ENCODE data around the gene KRTAP1-3.
"Not testable (repeated sequence)": the region's sequence is repeated elsewhere in the genome, so short reads cannot be mapped to it uniquely, and the experiment has no call there.

The KRTAP1-3 gene

DNA sequence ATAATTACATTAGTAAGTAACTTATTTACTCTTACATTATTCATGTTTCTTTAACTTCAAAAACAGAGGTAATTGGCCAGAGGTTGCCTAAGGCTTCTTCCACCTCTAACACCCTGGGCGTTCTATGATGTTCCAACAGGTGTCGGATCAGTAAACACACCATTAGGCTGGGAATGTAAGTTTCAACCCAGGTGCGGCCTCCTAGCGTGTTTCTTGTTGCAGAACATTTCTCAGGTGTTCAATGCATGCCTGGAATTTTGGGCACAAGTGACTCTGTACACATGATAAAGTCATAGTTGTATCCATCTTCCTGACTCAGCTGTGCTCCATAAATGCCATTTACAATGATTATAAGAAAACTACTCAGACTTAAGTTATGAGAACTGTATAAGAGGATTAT is 19.4 kb upstream of the KRTAP1-3 start:
- DNase-seq, result no peak

GRCh38 chr17:41052566-41052965 is 17.9 kb upstream of the KRTAP1-3 start:
- DNase-seq, result no peak

DNA sequence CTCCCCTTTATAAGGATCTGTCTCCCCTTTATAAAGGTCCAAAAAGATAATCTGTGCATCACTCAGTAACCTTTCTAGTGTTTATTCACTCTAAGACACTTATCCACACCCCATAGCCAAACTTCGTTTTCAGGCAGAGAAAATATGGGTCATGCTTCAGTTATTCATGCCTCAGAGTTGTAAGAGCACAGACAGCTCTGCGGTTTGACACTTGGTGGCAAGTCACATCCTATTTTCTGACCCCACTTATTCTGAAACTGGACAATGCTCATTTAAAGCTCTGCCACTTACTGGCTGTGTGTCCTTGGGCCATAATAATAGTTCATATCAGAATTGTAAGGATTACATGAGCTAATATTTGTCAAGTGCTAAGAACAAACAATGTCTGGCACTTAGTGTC is 14.4 kb upstream of the KRTAP1-3 start:
- no peak for DNase-seq

DNA sequence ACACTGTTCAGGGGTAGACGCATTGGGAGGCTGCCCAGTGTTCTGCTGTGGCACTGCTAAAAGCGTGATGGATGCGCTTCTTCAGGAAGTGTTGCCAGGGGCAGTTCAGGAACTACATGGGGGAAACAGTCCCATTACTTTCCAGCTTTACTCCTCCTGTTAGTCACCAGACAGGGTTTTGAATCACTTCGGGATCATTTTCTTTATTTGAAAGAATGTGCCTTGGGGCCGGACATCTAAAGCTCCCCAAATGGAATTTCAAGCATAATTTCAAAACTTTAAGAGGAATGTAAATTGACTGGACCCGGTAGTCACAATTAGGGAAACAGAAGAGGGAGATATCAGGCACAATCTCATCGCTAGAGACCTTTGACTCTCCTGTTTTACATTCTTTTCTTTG is 13.8 kb upstream of the KRTAP1-3 start:
- DNase-seq, result no peak

DNA sequence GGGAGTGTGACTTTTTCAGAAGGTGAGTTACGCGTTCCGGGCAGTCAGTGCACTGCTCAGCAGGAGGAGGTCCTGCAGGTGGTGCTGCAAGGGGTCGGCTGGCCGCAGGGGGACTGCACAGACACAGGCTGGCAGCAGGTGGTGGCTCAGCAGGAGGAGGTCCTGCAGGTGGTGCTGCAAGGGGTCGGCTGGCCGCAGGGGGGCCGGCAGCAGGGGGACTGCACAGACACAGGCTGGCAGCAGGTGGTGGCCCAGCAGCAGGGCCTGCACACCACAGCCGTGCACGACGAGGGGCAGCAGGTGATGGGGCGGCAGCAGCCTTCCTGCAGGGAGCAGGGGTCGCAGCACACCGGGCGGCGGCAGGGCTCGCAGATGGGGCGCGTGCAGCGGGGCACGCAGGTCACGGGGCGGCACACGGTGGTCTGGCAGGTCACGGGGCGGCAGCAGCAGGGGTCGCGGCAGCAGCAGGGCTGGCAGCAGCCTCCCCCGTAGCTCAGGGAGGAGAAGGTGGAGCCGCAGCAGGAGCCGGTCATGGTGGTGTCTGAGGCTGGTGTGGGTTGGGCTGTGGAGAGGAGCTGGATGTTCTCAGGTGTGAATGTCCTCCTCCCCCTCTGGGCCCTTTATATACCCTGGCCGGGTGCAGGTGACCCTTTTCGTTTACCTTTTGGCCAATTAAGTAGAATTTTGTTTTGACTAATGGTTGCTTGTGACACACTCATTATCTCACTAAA is 12.2 kb upstream of the KRTAP1-3 start, which contains the start of gene KRTAP2-1:
TSS of gene KRTAP2-1 (minus strand) at position 582 of the 731 bp plus-strand sequence. CDS start at position 533, 49 bp downstream.
- not testable (repeated sequence) for DNase-seq

GRCh38 chr17:41042953-41043352 is 8.3 kb upstream of the KRTAP1-3 start:
- DNase-seq, result no peak

GRCh38 chr17:41040783-41041571 is 6.3 kb upstream of the KRTAP1-3 start, which contains the start of gene KRTAP1-1:
TSS of gene KRTAP1-1 (minus strand) at chr17:41041450. CDS start at chr17:41041397, 53 bp downstream.
- not testable (repeated sequence) for DNase-seq

DNA sequence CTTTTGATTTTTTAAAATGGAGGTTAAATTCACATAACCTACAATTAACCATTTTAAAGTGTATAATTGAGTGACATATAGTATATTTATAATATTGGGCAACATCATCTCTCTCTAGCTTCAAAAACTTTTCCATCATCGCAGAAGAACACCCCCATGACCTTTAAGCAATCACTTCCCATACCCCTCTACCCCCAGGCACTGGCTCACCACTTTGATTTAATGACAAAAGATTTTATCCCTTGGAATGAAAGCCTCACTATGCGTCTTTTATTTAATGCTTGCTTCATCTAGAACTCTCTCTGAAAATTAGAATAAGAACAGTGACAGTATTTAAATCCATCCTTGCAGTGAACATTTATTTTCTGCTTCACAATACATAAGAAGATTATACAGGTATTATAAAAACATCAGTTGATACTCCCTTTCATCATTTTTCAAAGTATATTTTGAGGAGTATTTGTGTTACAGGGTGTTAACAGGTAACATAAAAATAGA is 3.2 kb upstream of the KRTAP1-3 start:
- no peak for DNase-seq

- no peak for DNase-seq
Measured at GRCh38 chr17:41029633-41030245, 4.9 kb downstream of the KRTAP1-3 start, which contains the start of gene KRTAP1-4. TSS of gene KRTAP1-4 (minus strand) at chr17:41030195. CDS start at chr17:41030078, 117 bp downstream.

GRCh38 chr17:41026715-41027471 is 7.8 kb downstream of the KRTAP1-3 start, which contains the start of gene KRTAP1-5:
TSS of gene KRTAP1-5 (minus strand) at chr17:41027208. CDS start at chr17:41027155, 53 bp downstream.
- no peak for DNase-seq

- DNase-seq, result no peak
Measured at GRCh38 chr17:41024697-41025096, 10.0 kb downstream of the KRTAP1-3 start.

DNA sequence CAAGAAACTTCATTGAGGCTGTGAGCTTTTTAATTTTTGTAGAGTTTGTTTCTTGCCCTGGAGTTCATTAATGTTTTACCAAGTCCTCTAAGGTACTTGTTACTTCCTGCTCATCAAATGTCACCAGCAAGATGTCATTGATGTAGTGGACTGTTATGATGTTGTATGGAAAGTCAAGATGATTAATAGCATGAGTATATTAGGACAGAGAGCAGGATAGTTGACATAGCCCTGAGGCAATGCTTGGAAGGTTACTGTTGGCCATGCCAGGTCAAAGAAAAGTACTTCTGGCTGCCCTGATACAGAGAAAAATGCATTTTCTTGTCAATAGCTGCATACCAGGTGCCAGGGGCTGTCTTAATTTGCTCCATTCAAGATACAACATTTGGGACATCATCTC is 14.3 kb downstream of the KRTAP1-3 start:
- no peak for DNase-seq

DNA sequence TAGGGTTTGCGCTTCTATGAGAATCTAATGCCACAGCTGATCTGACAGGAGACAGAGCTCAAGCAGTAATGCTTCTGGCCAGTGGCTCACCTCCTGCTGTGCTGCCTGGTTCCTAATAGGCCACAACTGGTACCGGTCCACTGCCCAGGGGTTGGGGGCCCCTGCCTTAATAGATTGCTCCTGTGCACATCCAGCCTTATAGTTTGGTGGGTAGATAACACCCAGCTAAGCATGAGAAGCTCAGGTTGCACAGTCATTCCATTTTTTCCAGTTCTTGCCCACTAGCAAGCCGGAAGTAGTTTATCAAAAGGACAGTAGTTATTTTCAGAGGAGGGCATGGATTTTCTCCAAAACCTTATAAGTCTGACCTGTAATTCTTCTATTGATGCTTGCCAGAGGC is 15.3 kb downstream of the KRTAP1-3 start:
- no peak for DNase-seq

DNA sequence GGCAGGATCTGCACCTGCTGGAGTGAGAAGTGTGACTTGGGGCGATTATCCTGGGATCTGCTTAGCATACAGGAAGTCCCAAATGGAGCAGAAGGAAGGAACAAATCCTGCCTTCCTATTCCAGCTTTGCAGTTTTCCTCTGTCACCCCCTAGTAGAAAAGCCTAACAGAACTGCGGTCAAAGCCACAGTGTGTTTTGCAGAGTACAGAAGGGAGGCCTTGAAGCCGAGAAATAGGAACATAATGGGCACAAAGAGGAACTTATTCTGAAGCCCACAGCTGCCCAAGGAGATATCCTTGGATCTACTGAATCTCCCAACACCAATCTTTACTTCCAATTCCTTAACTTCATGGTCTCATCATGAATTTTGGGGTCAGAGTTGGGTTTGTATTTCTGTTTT is 16.1 kb downstream of the KRTAP1-3 start:
- no peak for DNase-seq

GRCh38 chr17:41016578-41017215 is 18.0 kb downstream of the KRTAP1-3 start:
- DNase-seq, result no peak

DNA sequence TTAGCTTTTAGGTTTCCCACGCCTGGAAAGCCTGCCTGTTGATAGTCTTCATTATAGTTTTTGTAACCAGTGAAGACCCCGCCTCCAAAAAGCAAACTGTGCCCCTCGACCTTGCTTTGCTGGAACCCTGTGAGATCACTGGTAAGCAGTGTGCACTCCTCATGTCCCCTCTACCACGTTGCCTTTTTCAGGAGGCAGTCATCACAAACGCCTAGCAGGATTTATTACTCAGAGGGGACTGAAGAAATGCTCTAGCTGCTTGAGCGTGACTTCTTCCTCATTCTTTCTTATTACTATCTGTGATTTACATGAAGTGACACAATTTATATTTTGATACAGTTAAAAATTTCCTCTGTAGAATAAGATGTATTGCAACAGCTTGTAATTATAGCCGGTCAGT is 19.2 kb downstream of the KRTAP1-3 start:
- DNase-seq, result no peak

GRCh38 chr17:41013606-41014005 is 21.1 kb downstream of the KRTAP1-3 start:
- DNase-seq, result no peak

GRCh38 chr17:41013181-41013580 is 21.5 kb downstream of the KRTAP1-3 start:
- DNase-seq, result no peak

DNA sequence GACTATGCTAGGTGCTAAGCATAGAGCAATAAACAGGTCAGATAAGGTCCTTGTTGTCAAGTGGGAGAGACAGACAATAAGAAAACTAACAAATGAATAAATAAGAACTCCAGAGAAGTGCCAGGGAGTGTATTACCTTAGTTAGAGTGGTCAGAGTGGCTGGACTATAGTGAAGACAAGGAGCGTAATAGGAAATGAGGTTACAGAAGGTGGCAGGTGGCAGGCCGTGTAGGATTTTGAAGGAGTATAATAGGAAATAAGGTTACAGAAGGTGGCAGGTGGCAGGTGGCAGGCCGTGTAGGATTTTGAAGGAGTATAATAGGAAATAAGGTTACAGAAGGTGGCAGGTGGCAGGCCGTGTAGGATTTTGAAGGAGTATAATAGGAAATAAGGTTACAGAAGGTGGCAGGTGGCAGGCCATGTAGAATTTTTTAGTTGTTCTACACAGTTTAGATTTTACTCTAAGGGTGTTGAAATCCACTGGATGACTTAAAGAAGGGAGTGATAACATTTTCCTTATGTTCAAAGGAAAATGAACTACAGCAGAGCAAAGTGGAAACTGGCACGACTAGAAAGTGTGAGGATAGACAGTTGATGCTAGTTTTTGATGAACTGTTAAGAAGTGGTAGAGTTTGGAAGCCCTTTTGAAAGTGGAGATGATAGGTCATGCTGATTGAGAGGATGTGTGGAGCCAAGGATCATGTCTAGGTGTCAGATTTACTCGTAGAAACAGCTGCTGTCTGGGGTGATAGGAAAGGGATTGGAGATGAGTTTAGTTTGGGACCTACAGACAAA is 22.2 kb downstream of the KRTAP1-3 start:
- no peak for DNase-seq

GRCh38 chr17:41010441-41010840 is 24.2 kb downstream of the KRTAP1-3 start:
- DNase-seq, result no peak

- no peak for DNase-seq
Measured at GRCh38 chr17:41009936-41010335, 24.7 kb downstream of the KRTAP1-3 start.

All from NCI-H1694 (cell line).